Muscle of arm (tissue), 12 donors: ENCODE data around the gene THNSL1. TPM values are rescaled to one million over a fixed set of nuclear protein-coding genes. Genes with fewer than 3 reads are reported as not detected.
A peak's percentile ranks its signal among the peaks of the same experiment; 100 is the strongest.
"Not testable (repeated sequence)": the region's sequence is repeated elsewhere in the genome, so short reads cannot be mapped to it uniquely, and the experiment has no call there.

ENCODE experiments used
- DNase-seq: peaks from one replicate; pipeline ENCODE4 v3.0.0-alpha.2; 2013
- polyA plus RNA-seq, 12 donors: library from polyadenylated mRNA; unstranded; fragments of 120-200 nt; gene quantifications; one replicate each; pipeline ENCODE4 v1.2.1, GENCODE V29; 2013; ENCODE audit not compliant: insufficient read length in 12 of 12

THNSL1 gene
- polyA plus RNA-seq, 12 donors = 3.7 to 8.9 (median 7.2) TPM; not detected in 1

DNA sequence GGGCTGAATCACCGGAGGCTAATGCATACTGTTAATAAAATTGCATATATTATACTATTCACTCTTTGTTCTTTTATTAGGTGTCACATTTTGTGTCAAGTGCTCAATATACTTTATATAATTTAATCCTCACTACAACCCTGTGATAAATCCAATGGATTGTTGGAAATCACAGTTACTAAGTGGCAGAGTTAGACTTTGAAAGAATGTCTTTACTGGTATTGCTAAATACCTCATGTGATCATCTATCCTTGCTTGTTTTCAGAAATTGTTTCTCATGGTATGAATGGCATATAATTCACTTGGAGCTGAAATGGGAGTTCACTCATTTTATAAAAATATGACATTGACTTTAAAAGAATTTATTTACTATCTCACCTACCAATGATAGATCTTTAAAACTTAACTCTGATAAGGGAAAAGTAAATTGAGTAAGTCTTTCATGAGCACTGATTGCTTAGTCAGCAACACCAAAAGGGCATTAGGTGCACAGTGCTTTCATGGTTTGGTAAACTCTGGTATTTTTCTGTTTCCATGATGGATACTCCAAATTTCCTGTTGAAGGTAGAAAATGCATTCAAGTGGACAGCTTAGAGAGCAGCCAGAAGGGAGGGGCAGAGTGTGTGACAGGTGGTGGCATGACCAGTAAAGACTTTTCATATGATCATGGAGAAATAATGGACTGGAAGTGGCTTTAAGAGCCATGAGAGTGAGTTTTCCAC is 23.0 kb upstream of the THNSL1 start:
- no peak for DNase-seq

DNA sequence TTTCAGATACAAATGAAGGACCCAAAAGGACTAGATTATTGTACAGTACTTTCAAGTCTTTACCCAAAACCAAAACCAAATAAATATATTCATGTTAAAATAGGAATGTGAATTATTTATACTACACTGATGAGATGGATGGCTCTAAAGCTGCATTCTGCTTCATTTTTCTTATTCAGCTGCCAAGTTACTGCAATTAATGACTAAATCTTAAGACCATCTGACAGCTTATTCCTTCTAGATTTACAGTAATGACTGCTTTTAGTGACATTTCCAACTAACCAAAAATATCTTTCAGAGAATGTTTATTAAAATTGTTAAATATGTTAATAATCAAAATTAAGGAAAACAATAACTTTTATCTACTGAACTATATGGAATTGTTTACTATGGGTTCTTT is 21.3 kb upstream of the THNSL1 start:
- DNase-seq = no peak

DNA sequence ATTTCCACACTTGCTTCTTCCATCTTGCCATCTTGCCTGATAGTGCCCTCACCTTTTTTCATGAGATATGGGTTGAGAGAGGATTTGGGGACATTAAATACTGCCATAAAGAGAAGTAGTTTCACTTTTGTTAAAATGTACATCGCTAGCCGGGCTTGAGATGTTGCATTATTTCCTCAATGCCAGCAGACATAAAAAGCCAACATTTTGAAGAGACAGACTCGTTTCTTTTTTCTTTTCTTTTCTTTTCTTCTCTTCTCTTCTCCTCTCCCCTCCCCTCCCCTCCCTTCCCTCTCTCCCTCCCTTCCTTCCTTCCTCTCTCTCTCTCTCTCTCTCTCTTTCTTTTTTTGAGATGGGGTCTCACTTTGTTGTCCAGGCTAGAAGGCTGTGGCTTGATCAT is 18.4 kb upstream of the THNSL1 start:
- no peak for DNase-seq

DNA sequence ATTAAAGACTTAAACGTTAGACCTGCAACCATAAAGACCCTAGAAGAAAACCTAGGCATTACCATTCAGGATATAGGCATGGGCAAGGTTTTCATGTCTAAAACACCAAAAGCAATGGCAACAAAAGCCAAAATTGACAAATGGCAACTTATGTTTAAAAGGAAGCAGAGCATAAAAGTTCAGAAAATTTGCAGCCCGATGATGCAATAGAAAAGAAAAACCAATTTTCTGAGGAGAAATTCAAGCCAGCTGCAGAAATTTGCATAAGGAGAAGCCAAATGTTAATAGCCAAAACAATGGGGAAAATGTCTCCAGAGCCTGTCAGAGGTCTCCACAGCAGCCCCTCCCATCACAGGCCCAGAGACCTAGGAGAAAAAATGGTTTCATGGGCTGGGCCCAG is 4.8 kb upstream of the THNSL1 start:
- not testable (repeated sequence) for DNase-seq

DNA sequence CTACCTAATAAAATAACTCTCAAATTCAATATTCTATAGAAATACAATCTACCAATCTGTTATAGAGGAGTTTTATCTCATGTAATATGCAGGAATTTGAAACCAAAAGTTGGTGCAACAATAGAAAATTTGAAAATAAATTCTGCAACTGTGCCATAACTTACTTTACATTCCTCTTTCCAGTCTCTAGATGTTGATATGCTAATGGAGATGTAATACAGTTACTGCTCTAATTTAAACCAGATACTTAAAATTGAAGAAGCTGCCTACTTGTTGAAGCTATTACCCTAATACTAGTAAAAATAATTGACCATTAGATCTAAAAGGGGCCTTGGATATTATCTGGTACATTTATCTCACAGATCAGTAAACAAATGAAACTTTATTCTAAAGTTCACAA is 1.8 kb upstream of the THNSL1 start:
- DNase-seq = no peak

DNA sequence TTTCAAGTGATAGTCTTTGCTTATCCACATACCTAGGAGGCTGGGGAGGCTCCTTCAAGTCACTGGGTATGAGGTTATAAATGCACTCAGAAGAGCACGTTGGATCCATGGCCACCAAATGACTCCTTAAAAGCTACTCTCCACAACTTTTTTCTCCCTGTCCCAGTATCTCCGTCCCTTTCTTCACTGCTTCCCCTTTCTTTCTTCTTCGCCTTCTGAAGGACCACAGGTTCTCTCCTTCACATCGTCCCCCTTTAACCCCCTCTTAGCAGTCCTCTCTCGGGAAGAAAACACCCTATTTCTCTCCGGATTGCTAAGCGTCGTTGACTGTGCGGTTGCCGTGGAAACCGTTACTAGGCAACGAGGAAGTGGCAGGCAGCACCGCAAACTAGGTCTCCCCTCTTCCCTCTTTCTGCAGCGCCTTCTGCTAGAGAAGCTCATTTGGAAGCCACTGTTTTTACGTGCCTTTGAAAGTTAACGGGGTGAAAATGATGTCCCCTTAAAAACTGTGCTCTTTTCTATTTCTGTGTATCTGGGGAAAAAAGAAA is 510 bp upstream of the THNSL1 start, which contains the start of gene ENKUR:
ENKUR (minus strand) TSS at position 331 of the 548 bp plus-strand sequence; CDS start at position 109, 222 bp downstream.
- DNase-seq = peak; percentile 94

DNA sequence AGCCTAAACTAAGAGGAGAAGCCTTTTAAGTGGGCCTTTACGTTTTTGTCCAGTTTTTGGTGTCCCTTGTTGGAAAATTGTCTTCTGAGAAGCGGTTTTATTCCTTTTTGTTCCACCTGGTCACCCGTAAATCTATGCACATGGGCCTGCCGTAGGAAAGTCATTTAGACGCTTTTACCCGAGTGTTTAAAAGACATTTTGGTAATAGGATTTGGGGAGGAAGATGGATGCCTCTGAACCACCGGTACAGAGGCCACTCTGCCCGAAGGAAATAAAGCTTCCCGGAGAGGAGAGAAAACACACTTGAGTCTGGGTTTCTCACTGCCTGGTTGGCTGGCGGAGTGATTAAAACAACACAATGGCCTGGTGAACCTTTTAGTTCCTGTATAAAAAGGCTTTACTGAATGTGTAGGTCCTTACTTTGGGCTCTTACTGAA is 760 bp downstream of the THNSL1 start:
- no peak for DNase-seq

DNA sequence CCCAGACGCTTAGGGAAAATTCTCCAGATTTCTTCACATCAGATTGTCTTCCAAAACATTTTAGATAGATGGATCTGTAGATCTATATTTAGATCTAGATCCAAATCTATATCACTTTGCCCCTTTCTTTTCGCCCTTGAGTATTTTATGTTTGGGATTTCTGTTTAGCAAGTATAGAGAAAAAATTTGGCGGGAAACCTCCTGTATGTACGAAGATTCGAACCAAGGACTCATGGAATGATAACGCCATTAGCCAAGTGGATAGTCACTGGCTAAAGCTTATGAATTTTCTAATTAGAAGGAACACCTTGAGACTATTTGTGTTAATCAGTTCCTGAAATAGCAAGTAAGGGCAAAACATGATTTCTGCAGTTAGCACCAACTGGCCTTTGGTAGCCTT is 1.2 kb downstream of the THNSL1 start:
- no peak for DNase-seq

DNA sequence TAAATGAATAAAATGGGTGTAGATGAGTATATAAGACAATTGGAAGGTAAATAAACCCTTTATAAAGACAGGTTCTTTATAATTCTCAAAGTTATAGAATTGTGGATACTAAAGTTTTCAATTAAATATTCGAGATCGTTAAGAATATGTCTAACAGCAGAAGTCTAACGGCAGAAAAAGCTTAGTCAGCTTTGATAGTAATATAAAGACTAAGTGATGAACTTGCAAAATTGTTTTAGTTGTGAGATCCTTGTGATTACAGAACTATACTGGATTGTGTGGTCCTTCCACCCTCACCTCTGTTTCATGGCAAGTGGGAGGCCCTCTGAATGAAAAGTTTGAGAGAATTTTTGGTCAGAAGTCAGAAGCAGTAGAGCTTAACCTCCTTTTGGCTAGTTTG is 2.3 kb downstream of the THNSL1 start:
- DNase-seq = no peak

DNA sequence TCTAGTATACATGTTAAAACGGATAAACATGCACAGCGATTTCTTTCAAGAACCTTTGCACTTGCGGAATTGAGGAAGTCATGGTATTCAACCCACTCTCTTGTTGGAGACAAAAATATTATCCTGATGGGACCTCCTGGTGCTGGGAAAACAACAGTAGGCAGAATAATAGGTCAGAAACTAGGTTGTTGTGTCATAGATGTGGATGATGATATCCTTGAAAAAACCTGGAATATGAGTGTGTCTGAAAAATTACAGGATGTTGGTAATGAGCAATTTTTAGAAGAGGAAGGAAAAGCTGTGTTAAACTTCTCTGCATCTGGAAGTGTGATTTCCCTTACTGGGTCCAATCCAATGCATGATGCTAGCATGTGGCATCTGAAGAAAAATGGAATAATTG is 6.9 kb downstream of the THNSL1 start:
- DNase-seq = no peak

DNA sequence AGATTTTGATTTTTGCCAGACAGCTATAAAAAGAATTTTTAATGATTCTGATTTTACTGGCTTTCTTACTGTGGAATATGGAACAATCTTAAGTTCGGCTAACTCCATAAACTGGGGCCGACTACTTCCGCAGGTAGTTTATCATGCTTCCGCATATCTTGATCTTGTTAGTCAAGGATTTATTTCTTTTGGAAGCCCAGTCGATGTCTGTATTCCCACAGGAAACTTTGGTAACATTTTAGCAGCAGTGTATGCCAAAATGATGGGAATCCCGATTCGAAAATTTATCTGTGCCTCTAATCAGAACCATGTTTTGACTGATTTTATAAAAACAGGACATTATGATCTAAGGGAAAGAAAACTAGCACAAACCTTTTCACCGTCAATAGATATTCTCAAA is 8.1 kb downstream of the THNSL1 start:
- DNase-seq = no peak

DNA sequence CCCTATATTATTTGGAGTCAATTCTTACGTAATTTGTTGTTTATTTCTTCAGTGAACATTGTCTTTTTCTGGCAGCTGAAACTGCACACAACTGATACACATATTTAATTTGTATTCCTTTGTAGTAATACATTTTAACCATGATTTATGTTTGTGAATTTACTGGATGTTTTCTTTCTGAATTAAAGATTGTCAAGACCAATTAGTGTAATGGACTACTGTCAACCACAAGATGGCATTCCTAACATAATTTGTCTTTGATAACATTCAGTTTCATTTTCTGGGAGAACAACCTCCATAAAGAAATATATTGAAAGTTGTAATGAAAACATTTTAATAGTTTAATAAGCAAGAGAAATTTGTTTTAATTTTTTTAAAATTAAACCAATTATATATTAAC is 10.1 kb downstream of the THNSL1 start:
- no peak for DNase-seq

DNA sequence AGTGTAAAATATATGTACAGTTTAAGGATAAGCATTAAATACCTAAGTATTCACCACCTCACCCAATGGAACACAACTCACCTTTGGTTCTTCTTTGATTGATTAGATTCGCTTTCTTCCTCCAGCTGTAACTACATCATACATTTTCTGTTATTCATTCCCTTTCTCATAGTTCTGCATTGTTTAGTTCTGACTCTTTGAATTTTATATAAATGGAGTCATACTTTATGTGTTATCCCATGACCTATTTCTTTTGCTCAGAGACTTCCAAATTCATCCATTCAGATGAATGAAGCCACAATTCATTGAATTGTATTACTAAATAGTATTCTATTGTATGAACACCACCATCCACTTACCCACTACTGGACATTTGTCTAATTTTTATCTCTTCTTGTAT is 12.3 kb downstream of the THNSL1 start:
- DNase-seq = no peak

DNA sequence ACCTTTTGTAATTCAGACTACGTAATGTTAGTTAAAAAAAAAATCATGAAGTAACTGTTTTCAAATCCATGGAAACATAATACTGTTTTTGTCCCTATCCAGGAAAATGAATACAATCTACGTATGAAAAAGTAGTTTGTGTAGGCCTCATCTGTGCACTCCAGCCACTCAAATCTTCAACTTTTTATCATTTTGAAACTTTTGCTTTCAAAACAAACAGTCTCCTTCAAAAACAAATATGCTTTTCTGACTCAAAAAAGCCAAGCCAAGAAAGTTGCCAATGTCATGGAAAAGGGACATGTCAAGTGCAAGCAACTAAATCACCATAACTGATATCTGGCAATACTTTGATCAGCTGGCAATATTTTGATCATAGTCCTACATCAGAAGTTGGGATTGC is 13.1 kb downstream of the THNSL1 start:
- DNase-seq = no peak

DNA sequence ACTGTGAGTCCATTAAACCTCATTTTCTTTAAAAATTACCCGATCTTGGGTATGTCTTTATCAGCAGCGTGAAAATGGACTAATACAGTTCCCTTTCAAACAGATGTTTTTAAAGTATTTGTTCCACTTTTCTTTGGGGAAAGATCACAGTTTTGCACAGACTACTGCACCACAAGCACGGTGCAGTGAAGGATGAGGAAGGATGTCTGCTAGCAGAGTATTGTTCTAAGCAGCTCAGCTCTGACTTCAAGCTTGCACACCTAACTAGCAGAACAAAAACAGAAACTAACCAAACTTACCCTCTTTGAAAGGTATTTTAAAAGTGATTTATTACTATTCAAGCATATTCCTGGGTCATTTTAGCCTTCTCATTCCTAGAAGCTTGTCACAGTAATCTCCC is 20.0 kb downstream of the THNSL1 start:
- no peak for DNase-seq

DNA sequence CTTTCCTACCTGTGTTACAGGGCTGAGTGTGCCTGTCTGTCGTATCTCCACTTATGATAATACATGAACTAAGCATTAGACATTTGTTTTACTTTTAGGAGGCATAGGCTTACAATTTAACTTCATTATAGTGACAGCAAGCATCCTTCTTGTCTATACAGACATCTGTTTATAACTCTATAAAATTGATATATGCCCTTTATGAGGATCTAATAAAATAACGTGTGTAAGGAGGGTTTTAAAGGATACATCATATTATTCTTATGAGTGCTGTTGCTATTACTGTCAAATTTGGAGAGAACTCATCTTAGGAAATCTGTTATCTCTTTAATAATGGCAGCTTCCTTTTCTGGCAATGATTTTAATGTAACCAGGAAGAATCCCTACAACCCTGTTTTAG is 21.9 kb downstream of the THNSL1 start:
- DNase-seq = no peak

DNA sequence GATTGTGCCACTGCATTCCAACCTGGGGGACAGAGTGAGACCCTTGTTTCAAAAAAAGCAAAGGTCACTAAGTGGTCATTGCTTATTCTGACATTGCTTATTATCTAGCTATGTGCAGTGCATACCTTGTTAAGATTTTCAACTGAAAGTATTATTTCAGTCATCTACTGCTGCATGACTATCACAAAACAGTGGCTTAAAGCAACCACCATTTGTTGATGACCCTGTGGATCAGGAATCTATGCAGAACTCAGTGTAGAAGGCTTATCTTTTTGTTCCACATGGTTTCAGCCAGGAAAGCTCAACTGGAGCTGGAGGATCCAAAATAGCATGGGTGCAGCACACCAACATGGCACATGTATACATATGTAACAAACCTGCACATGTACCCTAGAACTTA is 23.1 kb downstream of the THNSL1 start:
- no peak for DNase-seq

DNA sequence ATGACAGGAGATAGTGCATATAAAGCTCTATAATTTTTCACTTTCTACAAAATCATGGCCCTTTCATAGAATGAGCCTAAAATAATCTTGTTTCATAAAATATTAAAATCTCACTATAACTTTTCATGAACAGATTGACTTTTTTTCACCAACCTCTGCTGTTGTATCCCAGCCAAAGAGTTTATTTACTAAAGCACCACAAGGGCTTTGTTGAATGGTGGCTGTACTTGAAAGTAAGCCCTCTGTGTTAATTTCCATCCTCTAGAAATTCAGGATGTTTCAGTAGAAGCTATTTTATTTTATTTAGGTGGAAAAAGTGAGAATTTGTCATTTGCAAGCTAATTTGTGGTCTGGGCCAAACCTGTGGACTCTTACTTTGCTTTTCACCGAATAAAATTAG is 30.2 kb downstream of the THNSL1 start:
- no peak for DNase-seq

DNA sequence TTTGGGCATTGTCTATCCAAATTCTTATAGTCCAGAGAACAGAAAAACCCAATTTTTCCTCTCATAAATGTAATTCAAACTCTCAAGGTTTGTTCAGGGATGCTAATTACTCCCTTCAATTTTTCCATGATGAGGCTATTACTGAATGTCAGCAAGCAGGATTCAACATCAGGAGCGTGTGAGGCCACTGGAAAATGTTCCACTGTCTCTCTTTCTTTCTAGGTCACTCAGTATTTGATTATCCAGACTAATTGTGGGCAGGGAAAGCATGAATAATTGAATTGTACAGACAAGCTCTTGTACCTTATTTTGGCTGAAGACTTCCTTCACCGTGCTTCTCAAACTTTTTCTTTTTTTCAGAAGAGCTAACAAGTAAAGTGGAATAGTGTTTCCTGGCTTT is 30.7 kb downstream of the THNSL1 start:
- DNase-seq = no peak

DNA sequence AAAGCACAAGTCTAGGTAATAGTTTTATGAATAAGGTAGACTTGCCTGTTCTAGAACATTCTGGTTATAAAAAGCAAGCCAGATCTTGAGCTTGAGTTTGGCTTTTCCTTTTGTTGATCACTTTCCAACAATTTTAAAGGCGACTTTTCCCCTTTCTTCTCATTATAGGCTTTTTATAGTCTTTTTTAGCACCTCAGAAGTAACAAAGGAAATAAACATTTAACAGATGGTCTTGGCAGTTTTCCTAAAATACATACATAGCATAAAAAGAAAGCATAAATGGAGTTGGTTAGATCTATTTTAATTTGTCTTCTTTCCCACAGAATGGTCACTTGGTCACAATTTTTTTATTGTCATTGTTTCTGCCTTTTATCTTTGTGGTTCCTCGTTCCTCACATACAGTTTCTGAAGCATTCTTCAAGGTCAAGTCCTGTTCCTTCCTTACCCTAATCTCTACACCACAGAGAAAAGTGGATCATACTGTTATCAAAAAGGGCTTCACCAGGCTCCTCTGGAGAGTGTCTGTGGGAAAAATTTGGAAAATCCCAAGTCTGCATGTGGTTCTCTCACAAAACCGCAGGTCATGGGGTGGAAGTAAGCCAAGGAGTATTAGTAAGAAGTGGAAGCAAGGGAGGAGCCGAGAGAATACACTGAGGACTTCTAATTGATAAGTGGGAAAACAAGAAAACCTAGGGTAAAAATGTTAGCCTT is 31.3 kb downstream of the THNSL1 start:
- DNase-seq = no peak

DNA sequence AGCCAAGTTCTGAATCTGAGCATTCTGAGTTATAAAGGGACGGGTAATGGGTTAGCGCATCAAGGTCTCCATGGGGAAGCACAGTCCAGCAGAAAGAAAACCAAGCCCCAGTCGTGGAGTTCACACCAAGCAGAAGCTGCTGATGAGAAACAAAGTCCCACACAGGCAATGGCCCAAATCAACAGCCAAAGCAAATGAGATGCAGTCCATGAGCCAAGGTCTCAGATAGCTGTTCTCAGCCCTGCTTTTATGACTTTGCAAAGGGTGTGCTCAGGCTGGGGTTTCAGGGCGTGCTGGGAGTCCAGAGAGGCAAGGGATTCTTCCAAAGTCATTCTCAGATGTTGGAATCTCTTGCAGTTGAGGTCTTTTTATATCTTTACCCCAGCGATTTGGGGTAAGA is 32.0 kb downstream of the THNSL1 start:
- DNase-seq = no peak

DNA sequence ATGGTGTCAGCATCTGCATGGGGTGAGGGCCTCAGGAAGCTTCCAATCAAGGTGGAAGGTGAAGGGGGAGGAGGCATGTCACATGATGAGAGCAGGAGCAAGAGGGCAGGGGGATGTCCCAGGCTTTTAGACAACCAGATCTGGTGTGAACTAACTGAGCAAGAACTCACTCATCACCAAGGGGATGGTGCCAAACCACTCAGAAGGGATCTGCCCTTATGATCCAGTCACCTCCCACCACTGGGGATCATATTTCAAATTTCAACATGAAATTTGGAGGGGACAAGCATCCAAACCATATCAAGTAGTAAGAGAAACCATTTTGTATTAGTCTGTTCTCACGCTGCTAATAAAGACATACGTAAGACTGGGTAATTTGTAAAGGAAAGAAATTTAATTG is 33.6 kb downstream of the THNSL1 start:
- no peak for DNase-seq

DNA sequence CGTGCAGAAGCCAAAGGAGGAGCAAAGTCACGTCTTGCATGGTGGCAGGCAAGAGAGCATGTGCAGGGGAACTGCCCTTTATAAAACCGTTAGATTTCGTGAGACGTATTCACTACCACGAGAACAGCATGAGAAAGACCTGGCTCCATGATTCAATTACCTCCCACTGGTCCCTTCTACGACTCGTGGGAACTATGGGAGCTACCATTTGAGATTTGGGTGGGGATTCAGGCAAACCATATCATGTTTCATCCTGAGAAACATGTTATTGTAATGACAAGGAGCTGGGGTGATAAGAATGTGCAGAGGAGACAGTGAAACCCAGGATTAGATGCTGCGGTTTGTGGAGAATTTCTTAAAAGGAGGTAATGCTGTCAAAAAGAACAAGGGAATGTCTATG is 34.0 kb downstream of the THNSL1 start:
- DNase-seq = no peak
